GM12873 (cell line): Measurements from ENCODE around the gene CNOT11.
A peak's percentile ranks its signal among the peaks of the same experiment; 100 is the strongest.

Experiments
- TF ChIP-seq, protein P1 (sequence below): IDR thresholded peaks from 2 replicates; pipeline ENCODE4 v1.5.1; 2012; ENCODE audit warnings: low read depth, mild to moderate bottlenecking, moderate library complexity, low read length, control low read depth; ENCODE audit not compliant: insufficient read depth; ENCODE audit errors: missing control alignments

Gene CNOT11

DNA sequence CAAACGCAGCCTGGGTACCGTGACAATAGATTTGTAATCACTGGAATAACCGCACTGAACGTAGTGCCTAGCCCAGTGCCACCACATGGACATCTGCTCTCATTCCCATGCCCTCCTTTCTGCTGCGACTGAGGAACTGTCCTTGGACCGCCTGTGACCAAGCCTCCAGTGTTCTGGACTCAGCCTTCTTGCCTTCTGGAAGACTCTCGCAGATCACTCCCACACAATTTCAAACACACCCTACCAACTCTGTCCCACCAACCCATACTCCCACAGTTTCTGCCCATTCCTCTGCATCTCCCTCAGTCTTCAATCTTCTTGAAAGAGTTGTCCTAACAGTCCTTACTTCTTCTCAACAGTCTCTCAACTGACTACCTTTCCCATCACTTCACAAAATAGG is 53.7 kb downstream of the CNOT11 start:
- TF ChIP-seq, protein P1, sequence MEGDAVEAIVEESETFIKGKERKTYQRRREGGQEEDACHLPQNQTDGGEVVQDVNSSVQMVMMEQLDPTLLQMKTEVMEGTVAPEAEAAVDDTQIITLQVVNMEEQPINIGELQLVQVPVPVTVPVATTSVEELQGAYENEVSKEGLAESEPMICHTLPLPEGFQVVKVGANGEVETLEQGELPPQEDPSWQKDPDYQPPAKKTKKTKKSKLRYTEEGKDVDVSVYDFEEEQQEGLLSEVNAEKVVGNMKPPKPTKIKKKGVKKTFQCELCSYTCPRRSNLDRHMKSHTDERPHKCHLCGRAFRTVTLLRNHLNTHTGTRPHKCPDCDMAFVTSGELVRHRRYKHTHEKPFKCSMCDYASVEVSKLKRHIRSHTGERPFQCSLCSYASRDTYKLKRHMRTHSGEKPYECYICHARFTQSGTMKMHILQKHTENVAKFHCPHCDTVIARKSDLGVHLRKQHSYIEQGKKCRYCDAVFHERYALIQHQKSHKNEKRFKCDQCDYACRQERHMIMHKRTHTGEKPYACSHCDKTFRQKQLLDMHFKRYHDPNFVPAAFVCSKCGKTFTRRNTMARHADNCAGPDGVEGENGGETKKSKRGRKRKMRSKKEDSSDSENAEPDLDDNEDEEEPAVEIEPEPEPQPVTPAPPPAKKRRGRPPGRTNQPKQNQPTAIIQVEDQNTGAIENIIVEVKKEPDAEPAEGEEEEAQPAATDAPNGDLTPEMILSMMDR = no peak

DNA sequence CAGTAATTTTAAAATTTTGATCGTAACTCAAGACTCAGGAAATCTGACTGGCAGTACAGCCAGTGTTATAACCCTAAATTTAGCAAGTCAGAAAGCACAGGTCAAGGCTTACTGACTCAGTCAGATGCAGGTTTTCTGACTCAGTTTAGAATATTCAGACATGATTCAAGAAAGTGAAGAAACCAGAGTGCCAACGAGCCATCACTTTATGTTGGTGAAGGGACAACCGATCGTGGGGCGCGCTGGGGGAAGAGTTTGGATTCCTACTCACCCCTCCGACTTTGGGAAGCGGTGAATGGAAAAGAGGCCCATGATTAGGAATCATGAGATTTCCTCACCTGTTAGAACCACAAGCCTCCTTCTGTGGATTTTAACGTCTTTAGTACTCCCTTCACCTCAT is 54.8 kb downstream of the CNOT11 start:
- TF ChIP-seq, protein P1 = no peak

- TF ChIP-seq, protein P1 = no peak
Measured at GRCh38 chr2:101307950-101308431, 55.3 kb downstream of the CNOT11 start.

- TF ChIP-seq, protein P1 = peak; percentile 3
Measured at GRCh38 chr2:101308432-101309210, 55.9 kb downstream of the CNOT11 start, which contains the start of gene RNF149. Gene RNF149 (minus strand): TSS chr2:101308701. CDS start chr2:101308588, 113 bp downstream.

DNA sequence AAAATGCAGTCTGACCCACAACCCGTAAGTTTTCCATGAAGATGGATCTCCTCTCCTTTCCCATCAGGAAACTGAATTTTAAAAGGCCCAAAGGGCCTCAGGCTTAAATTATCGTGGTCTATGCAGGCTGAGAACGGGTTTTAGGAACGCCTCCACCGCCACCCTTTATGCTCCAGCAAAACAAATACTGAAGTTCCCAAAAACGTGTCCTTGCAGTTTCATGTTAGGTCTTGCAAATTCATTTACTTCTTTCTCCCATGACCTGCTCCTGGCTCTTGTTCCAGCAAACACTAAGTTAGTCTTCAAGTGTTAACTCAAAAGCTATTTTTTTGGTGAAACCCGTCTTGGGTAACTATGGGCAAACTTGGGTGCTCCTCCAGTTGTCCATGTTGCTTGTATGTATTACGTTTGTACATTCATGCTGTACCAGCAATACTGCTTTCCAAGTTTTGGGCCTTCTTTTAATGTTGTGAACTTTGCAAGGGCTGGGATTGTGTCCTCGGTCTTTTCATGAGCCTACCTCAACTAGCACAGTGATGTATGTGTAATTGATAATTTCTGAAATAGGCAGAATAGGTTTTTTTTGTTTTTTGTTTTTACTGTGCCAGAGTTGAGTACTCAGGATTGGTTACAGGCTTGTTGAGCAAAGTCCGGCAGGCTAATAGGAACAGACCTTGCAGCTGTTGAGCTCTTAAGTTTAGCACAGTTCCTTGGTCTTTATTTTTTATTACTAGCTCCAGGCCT is 57.6 kb downstream of the CNOT11 start:
- TF ChIP-seq, protein P1 = no peak

GRCh38 chr2:101310834-101311695 is 58.4 kb downstream of the CNOT11 start:
- TF ChIP-seq, protein P1 = no peak
